GM12864 (cell line): Measurements from ENCODE around the gene SLC24A3.

Experiments used
- DNase-seq: peaks from one replicate; pipeline ENCODE4 v3.0.0-alpha.2; 2011; ENCODE audit warnings: low read depth
- H3K4me3 ChIP-seq: 2 replicates; pipeline ENCODE4 v1.5.1; 2011; ENCODE audit warnings: mild to moderate bottlenecking, low read depth, low read length, control low read depth
- TF ChIP-seq, protein P1 (sequence below): IDR thresholded peaks from 2 replicates; pipeline ENCODE4 v1.5.1; 2011; ENCODE audit warnings: low read depth, mild to moderate bottlenecking, moderate library complexity, low read length, control low read depth, inconsistent platforms; ENCODE audit errors: missing control alignments

The SLC24A3 gene

DNA sequence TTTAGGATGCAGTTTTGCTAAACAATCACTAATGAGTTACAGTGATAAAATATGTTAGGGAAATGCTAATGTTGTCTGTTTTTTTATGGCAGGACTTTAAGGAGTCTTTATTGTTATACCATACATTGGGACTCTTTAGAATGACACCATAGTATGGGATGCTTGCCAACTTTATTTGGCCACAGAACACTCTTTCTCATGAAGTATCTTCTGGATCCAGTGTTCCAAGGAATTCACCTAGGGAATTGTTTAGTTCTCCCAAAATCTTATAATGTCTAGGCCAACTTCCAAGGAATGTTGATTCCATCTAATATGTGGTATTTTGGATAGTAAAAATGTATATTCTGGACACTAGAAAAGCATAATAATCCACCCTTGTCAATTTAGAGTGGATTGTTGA is 548.9 kb downstream of the SLC24A3 start:
- TF ChIP-seq, protein P1, sequence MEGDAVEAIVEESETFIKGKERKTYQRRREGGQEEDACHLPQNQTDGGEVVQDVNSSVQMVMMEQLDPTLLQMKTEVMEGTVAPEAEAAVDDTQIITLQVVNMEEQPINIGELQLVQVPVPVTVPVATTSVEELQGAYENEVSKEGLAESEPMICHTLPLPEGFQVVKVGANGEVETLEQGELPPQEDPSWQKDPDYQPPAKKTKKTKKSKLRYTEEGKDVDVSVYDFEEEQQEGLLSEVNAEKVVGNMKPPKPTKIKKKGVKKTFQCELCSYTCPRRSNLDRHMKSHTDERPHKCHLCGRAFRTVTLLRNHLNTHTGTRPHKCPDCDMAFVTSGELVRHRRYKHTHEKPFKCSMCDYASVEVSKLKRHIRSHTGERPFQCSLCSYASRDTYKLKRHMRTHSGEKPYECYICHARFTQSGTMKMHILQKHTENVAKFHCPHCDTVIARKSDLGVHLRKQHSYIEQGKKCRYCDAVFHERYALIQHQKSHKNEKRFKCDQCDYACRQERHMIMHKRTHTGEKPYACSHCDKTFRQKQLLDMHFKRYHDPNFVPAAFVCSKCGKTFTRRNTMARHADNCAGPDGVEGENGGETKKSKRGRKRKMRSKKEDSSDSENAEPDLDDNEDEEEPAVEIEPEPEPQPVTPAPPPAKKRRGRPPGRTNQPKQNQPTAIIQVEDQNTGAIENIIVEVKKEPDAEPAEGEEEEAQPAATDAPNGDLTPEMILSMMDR: no peak
- no peak for DNase-seq
- no peak overlapping the region for H3K4me3 ChIP-seq

DNA sequence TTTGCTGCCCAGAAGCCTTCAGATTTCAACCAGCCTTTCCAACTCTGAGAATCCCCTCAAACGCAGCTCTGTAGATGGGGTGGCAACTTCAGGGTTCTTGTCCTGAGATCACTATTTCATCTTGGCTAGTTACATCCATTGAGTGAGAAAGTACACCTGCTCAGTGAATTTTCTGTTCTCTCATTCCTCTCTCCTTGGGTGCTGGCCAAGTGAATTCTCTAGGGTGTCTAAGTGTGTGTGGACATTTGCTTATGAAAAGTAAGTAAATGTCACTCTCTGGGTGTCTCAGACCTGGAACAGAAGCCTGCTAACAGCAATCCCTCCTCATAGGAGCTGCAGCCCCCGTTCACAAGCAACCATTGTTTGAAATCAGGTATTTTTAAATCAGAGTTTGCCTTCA is 549.4 kb downstream of the SLC24A3 start:
- TF ChIP-seq, protein P1: no peak
- H3K4me3 ChIP-seq: no peak overlapping the region
- no peak for DNase-seq

DNA sequence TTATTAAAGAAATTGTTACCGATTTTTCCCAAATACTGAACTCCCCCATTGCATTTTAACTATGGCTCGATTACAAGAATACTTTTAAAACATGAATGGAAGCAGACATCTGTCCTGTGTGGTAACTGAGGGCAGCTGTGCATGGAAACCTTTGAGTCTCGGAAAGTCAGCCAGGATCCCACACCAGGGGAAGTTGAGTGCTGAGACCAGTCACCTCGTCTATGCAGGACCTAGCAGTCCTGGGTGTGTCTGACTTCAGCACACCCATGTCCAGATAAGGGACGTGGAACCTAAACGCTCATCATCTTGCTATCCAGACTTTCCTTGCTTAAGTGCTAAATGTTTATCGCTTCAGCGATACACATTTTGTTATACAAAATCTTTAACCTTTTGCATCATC is 551.8 kb downstream of the SLC24A3 start:
- TF ChIP-seq, protein P1: no peak
- no peak overlapping the region for H3K4me3 ChIP-seq
- no peak for DNase-seq

GRCh38 chr20:19765266-19765665 is 552.8 kb downstream of the SLC24A3 start:
- H3K4me3 ChIP-seq: no peak overlapping the region
- TF ChIP-seq, protein P1: no peak
- no peak for DNase-seq

DNA sequence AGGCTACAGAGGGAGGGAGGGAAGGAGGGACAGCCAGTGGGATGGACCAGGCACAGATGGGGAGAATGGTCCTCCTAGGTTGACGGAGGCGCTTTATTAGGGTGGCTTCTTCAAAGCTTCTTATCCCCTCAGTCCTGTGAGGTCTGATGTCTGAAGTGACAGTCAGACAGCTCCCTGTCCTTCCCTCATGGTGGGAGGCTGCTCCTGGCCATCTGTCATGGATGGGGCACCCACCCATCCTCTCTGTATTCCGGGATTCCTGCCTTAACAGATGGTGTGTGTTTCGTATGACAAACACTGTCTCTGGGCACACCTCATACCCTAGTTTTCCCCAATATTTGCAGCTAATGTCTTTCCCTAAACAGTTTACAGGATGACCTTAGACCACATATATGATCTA is 553.5 kb downstream of the SLC24A3 start:
- TF ChIP-seq, protein P1: no peak
- DNase-seq: no peak
- no peak overlapping the region for H3K4me3 ChIP-seq

GRCh38 chr20:19767070-19767469 is 554.6 kb downstream of the SLC24A3 start:
- DNase-seq: no peak
- TF ChIP-seq, protein P1: no peak
- no peak overlapping the region for H3K4me3 ChIP-seq

DNA sequence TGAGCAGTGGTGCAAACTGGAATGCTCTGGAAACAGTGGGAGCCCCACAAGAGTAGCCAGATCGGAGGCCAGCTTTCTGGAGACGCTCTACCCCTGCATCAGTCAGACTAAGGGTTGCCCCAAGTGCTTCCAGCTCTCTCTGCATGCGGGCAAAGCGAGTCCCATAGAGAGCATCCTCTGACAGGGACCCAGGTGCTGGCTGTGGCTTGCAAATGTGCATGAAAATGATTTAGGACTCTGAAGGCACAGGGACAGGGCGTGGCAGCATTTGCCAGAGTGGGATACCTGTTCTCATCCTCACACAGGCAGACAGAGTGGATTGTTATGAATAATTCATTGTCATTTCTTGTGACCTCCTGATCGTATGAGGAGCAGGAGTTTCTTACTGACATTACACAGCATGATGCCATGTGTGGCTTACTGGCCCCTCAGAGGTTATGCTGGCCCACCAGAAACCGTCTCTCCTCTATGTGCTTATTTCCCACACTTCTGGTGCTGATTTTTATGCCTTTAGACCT is 555.9 kb downstream of the SLC24A3 start:
- no peak overlapping the region for H3K4me3 ChIP-seq
- DNase-seq: no peak
- TF ChIP-seq, protein P1: no peak
